D341Med (cell line): ENCODE data around the gene SRC.

Experiments
- DNase-seq: peaks from one replicate; pipeline ENCODE4 v3.0.0; 2012; ENCODE audit warnings: low spot score

SRC gene

DNA sequence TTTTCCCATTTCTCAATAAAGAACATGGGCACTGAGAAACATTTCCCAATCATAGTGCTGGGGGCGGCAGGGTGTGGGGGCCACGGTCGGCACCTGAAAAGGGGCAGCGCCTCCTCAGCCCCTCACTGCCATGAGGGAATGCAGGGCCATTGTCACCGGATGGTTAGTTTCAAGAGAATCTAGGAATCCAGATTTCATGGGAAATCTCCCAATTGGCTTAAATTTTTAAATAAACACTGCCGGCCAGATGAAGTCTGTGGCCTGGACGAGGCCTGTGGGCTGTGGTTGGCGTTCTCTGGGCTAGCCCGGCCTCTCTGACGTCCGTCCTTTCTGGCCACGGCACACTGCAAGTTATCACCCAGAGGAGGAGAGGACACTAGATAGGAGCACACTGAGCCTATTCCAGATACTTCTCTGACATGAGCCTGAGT is 30.9 kb upstream of the SRC start:
- DNase-seq, result no peak

DNA sequence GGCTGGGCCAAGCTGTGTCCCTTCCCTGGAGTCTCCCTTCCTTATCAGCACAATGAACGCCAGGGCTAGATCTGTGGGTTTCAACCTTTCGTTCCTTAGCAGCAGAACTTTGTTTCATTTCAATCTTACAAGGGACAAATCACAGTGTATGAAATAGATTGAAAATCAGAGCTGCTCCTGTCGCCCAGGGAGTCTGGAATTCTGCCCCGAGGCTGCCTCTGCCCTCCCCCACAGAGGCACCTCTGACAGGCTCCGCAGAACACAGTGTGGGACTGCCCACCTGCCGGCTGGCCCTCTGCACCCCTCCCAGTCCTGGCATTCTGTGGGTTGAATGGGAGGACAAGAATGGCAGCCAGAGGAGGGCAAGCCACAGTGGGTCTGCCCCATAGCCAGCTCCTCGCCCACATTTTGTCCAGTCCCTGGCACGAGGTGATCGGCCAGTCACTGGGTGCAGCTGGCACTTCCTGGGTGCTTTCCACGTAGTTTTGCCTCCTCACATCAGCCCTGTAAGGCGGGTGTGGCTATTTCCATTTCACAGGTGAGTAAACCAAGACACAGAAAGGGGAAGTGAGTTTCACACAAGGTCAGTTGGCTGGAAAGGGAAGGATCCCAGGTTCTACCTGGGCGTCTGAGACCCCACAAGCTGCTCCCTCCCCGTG is 30.4 kb upstream of the SRC start:
- DNase-seq, result no peak

GRCh38 chr20:37316116-37316774 is 29.7 kb upstream of the SRC start:
- DNase-seq, result no peak

GRCh38 chr20:37316775-37317170 is 29.2 kb upstream of the SRC start:
- DNase-seq, result no peak

GRCh38 chr20:37317316-37317715 is 28.6 kb upstream of the SRC start:
- no peak for DNase-seq

- DNase-seq, result no peak
These were observed 27.8 kb upstream of the SRC start for GRCh38 chr20:37317994-37318640.

DNA sequence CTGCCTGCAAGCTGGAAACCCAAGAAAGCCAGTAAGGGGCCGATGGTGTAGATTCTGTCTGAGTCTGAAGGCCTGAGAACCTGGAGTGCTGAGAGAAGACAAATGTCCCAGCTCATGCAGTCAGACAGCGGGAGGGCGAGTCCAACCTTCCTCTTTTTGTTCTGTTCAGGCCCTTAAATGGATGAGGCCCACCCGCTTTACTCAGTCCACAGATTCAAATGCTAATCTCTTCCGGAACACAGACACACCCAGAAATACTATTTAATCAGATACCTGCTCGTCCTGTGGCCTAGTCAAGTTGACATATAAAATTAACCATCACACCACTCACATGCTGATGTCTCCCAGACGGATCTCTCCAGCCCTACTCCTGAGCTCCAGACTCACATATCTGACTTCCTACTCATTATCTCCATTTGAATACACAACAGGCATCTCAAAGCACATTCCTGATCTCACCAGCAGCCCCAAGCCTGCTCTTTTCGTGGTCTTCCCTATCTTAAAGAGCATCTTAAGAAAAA is 26.7 kb upstream of the SRC start:
- DNase-seq, result no peak

GRCh38 chr20:37323985-37324384 is 22.0 kb upstream of the SRC start:
- DNase-seq, result no peak

- no peak for DNase-seq
These were observed 20.7 kb upstream of the SRC start for GRCh38 chr20:37325206-37325605.

DNA sequence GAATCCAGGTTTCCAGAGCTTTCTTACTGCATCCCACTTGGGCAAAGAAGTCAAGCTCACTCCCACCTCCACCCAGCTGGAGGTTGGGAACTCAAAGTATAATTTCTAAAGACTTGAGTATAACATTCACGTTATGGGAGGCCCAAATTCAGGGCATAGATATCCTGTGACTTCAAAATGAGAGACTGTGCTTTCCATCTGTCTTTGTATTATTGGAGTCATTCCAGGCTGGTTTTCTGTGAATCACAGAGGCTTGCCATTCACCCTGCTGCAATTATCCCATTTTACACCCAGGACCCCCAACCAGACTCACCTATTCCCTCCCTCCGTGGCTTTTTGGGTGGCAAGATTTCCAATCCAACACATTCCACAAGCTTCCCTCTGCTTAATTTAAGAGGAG is 19.3 kb upstream of the SRC start:
- DNase-seq, result peak; percentile 11

- no peak for DNase-seq
These were observed 18.2 kb upstream of the SRC start for GRCh38 chr20:37327748-37328147.

DNA sequence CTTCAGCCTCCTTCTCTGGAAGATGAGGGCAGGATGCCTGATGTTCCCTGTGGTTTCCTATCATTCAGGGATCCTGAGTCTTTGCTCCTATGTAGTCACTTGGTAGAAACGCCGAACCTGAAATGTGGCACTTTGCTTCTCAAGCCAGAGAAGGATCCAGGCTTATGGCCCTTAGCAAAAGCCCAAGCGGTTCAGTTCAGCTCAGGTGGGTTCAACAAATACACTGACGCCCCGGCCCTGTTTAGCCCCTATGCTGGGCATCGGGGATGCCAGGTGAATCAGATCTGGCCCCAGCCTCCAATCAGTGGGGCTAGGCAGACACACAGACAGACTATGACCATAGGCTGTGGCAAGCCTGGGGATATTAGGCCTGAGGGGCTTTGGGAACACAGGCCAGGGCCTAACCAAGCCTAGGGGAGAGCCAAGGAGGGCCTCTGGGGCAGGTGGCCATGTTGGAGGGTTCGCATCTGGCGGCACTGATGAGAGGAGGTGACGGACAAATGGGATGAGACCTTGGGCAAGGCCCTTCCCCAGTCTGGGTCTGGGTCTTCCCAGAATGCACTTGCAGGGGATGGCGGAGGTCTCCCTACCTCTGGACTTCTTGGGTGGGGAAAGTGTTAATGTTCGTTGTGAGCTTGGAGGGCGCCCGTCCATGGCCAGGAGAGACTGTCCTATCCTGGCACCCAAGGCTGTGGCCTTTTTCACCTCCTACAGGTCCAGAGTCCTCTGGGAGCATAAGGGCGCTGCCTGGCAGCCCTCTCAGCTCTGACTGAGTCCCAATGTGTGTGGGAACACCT is 17.6 kb upstream of the SRC start:
- no peak for DNase-seq

DNA sequence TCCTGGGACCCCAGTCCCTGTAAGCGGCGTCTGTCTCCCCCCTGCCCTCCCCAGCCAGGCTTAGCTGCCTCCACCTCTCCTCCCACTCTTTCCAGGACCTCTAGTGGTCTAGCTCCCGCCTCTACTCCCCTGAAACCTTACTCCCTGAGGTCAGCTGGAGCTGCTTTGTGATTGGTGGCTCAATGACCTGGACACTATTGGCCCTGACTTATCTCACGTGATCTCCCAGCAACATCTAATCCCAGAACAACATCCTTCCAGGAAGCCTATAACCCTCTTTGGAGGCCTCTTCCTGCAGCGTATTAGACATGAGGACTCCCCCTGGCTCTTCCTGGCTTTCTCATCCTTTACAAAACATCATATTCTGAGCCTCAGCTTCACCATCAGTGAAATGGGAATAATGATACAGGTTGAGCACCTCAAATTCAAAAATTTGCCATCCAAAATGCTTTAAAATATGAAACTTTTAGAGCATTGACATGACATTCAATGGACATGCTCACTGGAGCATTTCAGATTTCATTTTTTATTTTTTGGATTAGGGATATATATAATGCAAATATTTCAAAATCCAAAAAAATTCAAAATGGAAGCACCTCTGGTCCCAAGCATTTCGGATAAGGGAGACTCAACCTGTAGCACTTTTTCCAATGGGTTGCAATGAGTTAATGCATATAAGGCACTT is 16.3 kb upstream of the SRC start:
- DNase-seq, result no peak

DNA sequence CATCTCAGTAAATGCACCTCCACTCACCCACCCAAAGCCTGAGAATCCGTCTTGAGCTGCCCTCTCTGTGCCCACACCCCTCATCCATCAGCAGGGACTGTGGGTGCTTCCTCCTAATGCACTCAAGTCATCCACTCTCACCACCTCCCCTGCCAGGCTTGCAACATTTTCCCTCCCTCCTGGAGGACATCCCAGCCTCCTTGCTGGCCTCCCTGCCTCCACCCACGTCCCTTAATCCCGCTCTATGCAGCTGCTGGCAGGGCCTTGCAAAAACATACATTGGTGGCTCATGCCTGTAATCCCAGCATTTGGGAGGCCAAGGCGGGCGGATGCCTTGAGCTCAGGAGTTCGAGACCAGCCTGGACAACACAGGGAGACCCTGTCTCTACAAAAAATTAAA is 15.6 kb upstream of the SRC start:
- DNase-seq, result no peak

GRCh38 chr20:37331060-37331857 is 14.7 kb upstream of the SRC start:
- DNase-seq, result no peak

- DNase-seq, result no peak
These were observed 12.7 kb upstream of the SRC start for GRCh38 chr20:37333130-37333847.

DNA sequence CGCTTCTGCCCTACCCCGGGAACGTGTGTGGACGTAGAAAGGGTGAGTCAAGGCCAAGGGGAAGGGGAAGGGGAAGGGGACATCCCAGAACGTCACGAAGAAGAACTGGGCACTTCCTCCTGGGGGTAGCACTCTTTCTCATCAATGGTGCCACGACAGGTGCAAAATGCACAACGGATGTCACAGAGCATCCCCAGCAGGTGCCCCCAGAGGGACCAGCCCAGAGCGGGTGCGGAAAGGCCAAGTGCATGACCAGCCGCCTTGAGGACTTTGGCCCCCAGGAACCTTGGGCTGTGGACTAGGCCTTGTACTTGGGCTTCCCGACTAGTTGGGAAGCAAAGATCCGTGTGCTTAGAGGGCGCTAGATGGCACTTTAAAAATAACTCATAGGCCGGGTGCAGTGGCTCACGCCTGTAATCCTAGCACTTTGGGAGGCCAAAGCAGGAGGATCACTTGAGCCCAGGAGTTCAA is 12.1 kb upstream of the SRC start:
- DNase-seq, result no peak

- no peak for DNase-seq
These were observed 11.5 kb upstream of the SRC start for GRCh38 chr20:37334450-37334849.

DNA sequence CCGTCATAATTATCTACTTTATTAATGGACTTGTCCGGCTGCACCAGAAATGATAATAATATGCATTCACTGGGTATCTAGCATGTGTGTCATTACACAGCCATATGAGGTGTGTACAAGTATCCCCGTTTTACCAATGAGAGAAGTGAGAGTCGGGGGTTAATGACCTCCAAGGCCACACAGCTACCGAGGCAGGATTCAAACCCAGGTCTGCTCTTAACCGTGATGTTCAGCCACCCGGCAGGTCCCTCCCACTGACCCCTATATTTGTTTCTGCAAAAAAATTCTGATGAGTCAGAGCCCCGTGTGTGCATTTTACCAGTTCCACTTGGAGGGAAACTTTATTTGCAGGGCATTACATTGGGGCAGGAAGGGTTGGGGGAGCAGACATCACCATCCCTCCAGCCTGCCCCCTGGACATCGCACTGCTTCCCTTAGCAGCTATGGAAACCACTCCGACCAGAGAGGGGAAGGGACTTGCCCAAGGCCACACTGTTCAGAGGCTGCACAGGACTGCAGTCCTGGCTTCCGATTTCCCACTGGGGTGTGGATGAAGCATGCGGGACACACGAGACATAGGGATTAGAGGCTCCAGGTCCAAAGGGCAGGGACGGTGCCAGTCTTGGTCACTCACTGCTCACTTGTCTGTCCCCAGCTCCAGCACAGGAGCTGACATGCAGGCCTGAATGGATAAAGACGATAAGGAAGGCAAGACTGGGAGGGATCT is 10.1 kb upstream of the SRC start:
- DNase-seq, result no peak
